Esophagus squamous epithelium (tissue), 4 donors: ENCODE measurements around the gene HJV.

Experiments
- CTCF ChIP-seq, 6 experiments: fragments of 450-650 bp in 4 of 6; fragments of 200-600 bp in 2 of 6; sonication (generic) in 2 of 6; IDR thresholded peaks; one replicate each; pipeline ENCODE4 v1.5.1; 2016 to 2019; ENCODE audit warnings: antibody characterized with exemption in 6 of 6, mild to moderate bottlenecking in 4 of 6, moderate library complexity in 4 of 6
- POLR2A ChIP-seq, 4 donors: fragments of 450-650 bp; IDR thresholded peaks; one replicate each; pipeline ENCODE4 v1.6.1; 2017; ENCODE audit warnings: antibody characterized with exemption in 4 of 4, mild to moderate bottlenecking in 4 of 4, moderate library complexity in 3 of 4

DNA sequence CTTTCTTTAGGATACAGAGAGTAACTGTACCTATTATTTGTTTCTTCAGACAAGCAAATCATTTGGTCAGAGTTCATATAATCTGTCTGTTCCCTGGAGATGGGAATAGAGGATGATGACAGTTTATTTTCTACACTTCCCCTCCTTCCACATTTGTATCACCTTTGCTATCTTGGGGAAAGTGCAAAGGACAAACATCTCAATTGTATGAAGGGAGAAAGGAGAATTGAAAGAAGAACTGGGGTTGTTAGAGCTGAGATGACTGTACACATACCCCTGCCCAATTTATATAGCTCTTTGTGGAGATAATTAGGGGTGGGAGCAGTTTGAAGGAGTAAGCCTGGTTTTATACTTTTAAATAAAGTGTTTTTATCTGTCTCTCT, 43.1 kb downstream of the HJV start:
- TF ChIP-seq POLR2A (IDR thresholded peaks at IDR 0.05) (no peak), CTCF (IDR thresholded peaks at IDR 0.05) (no peak)
